Uterus (tissue), 2 donors: ENCODE data around the gene ERMN.

ENCODE experiments used
- POLR2A ChIP-seq, 2 donors: fragments of 450-650 bp; IDR thresholded peaks; one replicate each; pipeline ENCODE4 v1.6.1; 2016; ENCODE audit warnings: antibody characterized with exemption in 2 of 2, mild to moderate bottlenecking in 1 of 2, moderate library complexity in 1 of 2
- TF ChIP-seq, protein P1 (sequence below), 4 experiments: fragments of 200-600 bp in 2 of 4; fragments of 450-650 bp in 2 of 4; sonication (generic) in 2 of 4; IDR thresholded peaks; one replicate each; pipeline ENCODE4 v1.5.1; 2016 to 2019; ENCODE audit warnings: antibody characterized with exemption in 4 of 4, mild to moderate bottlenecking in 2 of 4, moderate library complexity in 1 of 4

DNA sequence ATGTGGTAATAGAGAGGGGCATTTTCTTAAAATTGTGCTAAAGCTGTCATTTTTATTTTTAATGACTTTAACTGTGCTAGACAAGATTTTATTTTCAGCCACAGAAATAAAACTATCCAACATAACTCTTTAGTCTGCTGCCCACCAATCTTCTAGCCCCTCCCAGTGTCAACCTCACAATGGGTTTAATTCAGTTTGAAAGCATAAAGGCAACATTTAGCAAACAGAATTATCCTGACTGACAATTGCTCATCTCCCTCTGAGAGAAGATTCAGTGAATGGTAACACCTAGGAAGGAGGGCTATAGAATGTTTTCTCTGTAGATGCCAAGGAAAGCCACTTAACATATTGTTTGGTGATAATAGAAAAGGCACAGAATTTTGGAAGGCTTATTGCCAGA lies 5.2 kb downstream of the ERMN start:
- TF ChIP-seq, protein P1, sequence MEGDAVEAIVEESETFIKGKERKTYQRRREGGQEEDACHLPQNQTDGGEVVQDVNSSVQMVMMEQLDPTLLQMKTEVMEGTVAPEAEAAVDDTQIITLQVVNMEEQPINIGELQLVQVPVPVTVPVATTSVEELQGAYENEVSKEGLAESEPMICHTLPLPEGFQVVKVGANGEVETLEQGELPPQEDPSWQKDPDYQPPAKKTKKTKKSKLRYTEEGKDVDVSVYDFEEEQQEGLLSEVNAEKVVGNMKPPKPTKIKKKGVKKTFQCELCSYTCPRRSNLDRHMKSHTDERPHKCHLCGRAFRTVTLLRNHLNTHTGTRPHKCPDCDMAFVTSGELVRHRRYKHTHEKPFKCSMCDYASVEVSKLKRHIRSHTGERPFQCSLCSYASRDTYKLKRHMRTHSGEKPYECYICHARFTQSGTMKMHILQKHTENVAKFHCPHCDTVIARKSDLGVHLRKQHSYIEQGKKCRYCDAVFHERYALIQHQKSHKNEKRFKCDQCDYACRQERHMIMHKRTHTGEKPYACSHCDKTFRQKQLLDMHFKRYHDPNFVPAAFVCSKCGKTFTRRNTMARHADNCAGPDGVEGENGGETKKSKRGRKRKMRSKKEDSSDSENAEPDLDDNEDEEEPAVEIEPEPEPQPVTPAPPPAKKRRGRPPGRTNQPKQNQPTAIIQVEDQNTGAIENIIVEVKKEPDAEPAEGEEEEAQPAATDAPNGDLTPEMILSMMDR (IDR thresholded peaks at IDR 0.05): no peak
- TF ChIP-seq POLR2A (IDR thresholded peaks at IDR 0.05): no peak
